ENCODE data around the gene GRID2.
"Not testable (repeated sequence)": the region's sequence is repeated elsewhere in the genome, so short reads cannot be mapped to it uniquely, and the experiment has no call there.

GRID2 gene

GRCh38 chr4:92303621-92304027 lies at the start of gene GRID2:
GRID2 (plus strand) TSS chr4:92303966.
- FAIRE-seq (no peak), DNase-seq (ENCODE audit: insufficient read length, low spot score) (peak; percentile 5)

GRCh38 chr4:92253986-92254671 lies 49.6 kb upstream of the GRID2 start:
- FAIRE-seq (no peak), DNase-seq (ENCODE audit: insufficient read length, low spot score) (no peak)

- FAIRE-seq (no peak), DNase-seq (ENCODE audit: insufficient read length, low spot score) (no peak)
These were observed 48.9 kb upstream of the GRID2 start for GRCh38 chr4:92254767-92255442.

GRCh38 chr4:92255920-92256244 lies 47.9 kb upstream of the GRID2 start:
- no peak for FAIRE-seq
- no peak for DNase-seq (ENCODE audit: insufficient read length, low spot score)

GRCh38 chr4:92257931-92258857 lies 45.6 kb upstream of the GRID2 start:
- no peak for FAIRE-seq
- no peak for DNase-seq (ENCODE audit: insufficient read length, low spot score)

- DNase-seq (ENCODE audit: insufficient read length, low spot score) (no peak), FAIRE-seq (no peak)
These were observed 42.5 kb upstream of the GRID2 start for GRCh38 chr4:92261256-92261655.

- FAIRE-seq (no peak), DNase-seq (ENCODE audit: insufficient read length, low spot score) (no peak)
These were observed 41.4 kb upstream of the GRID2 start for GRCh38 chr4:92262371-92262770.

- FAIRE-seq (no peak), DNase-seq (ENCODE audit: insufficient read length, low spot score) (no peak)
These were observed 40.8 kb upstream of the GRID2 start for GRCh38 chr4:92263010-92263409.

- no peak for FAIRE-seq
These were observed 40.2 kb upstream of the GRID2 start for GRCh38 chr4:92263575-92263974.

GRCh38 chr4:92264163-92264562 lies 39.6 kb upstream of the GRID2 start:
- no peak for FAIRE-seq
- no peak for DNase-seq (ENCODE audit: insufficient read length, low spot score)

More at GRCh38 chr4:92263575-92263974, 40.2 kb upstream of the GRID2 start:
- no peak for DNase-seq (ENCODE audit: insufficient read length, low spot score)

- FAIRE-seq (no peak), DNase-seq (ENCODE audit: insufficient read length, low spot score) (no peak)
These were observed 38.7 kb upstream of the GRID2 start for GRCh38 chr4:92265021-92265420.

GRCh38 chr4:92265798-92266197 lies 38.0 kb upstream of the GRID2 start:
- no peak for DNase-seq (ENCODE audit: insufficient read length, low spot score)
- no peak for FAIRE-seq

GRCh38 chr4:92266521-92266920 lies 37.2 kb upstream of the GRID2 start:
- no peak for FAIRE-seq
- no peak for DNase-seq (ENCODE audit: insufficient read length, low spot score)

GRCh38 chr4:92268642-92269041 lies 35.1 kb upstream of the GRID2 start:
- FAIRE-seq: no peak
- DNase-seq (ENCODE audit: insufficient read length, low spot score): no peak

GRCh38 chr4:92270908-92271307 lies 32.9 kb upstream of the GRID2 start:
- no peak for FAIRE-seq

GRCh38 chr4:92271551-92271950 lies 32.2 kb upstream of the GRID2 start:
- not testable (repeated sequence) for FAIRE-seq; DNase-seq (ENCODE audit: insufficient read length, low spot score)

More at GRCh38 chr4:92270908-92271307, 32.9 kb upstream of the GRID2 start:
- DNase-seq (ENCODE audit: insufficient read length, low spot score): no peak

- not testable (repeated sequence) for DNase-seq (ENCODE audit: insufficient read length, low spot score); FAIRE-seq
These were observed 26.5 kb upstream of the GRID2 start for GRCh38 chr4:92277057-92277881.

GRCh38 chr4:92279296-92279695 lies 24.5 kb upstream of the GRID2 start:
- no peak for FAIRE-seq
- DNase-seq (ENCODE audit: insufficient read length, low spot score): no peak

GRCh38 chr4:92299152-92299551 lies 4.6 kb upstream of the GRID2 start:
- no peak for DNase-seq (ENCODE audit: insufficient read length, low spot score)
- FAIRE-seq: no peak

GRCh38 chr4:92304121-92304520 lies 355 bp downstream of the GRID2 start:
- no peak for FAIRE-seq
- DNase-seq (ENCODE audit: insufficient read length, low spot score): no peak
